Subcutaneous adipose tissue (tissue), 4 donors: ENCODE results near the gene DSCAML1. TPM values are rescaled to one million over a fixed set of nuclear protein-coding genes. Genes with fewer than 3 reads are reported as not detected.

Experiments used
- total RNA-seq, 4 donors: library from RNA; depleted of rRNA; stranded (reverse); fragments of >200 nt; gene quantifications; one replicate each; pipeline ENCODE4 v1.1.0, GENCODE V29; 2016
- TF ChIP-seq, protein P1 (sequence below): fragments of 450-650 bp; IDR thresholded peaks from one replicate; pipeline ENCODE4 v1.5.1; 2016; ENCODE audit warnings: low read depth, mild to moderate bottlenecking, control low read depth, antibody characterized with exemption, moderate library complexity

Gene DSCAML1
- total RNA-seq, 4 donors from 2014 or later, result 0.22 to 0.82 (median 0.75) TPM; not detected in 1

DNA sequence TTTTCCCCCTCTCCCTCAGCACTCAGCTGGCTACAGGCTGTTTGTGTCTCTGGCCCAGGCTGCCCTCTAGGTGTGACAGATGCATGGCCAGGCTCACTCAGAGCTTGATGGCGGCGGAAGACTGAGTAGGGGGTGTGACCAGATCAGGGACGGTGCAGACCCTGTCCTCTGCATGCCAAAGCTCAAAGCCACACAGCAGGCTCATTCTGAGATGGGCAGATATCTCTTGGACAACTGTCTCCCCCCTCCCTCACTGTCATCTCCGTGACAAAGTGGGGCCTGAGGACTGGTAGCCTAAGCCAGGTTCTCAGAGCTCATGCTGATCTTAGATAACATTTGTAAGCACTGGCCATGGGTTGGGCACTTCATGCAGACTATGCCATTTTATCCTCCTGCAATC lies 231.3 kb downstream of the DSCAML1 start:
- TF ChIP-seq, protein P1, sequence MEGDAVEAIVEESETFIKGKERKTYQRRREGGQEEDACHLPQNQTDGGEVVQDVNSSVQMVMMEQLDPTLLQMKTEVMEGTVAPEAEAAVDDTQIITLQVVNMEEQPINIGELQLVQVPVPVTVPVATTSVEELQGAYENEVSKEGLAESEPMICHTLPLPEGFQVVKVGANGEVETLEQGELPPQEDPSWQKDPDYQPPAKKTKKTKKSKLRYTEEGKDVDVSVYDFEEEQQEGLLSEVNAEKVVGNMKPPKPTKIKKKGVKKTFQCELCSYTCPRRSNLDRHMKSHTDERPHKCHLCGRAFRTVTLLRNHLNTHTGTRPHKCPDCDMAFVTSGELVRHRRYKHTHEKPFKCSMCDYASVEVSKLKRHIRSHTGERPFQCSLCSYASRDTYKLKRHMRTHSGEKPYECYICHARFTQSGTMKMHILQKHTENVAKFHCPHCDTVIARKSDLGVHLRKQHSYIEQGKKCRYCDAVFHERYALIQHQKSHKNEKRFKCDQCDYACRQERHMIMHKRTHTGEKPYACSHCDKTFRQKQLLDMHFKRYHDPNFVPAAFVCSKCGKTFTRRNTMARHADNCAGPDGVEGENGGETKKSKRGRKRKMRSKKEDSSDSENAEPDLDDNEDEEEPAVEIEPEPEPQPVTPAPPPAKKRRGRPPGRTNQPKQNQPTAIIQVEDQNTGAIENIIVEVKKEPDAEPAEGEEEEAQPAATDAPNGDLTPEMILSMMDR, result no peak

DNA sequence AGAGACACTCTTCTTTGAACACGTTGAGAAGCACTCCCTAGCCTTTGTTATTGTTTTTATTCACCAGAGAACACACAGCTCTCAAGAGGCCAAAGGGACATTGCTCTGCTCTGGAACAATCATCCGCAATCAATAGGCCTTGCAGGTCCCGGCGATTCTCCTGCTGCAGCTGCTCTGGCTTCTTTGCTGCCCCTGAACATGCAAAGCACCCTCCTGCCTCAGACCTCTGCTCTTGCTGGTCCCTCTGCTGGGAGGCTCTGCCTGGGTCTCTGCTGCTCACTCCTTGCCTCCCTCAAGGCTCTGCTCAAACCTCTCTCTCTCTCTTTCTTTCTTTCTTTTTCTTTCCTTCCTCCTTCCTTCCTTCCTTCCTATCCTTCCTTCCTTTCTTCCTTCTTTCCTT lies 232.7 kb downstream of the DSCAML1 start:
- TF ChIP-seq, protein P1, result no peak

DNA sequence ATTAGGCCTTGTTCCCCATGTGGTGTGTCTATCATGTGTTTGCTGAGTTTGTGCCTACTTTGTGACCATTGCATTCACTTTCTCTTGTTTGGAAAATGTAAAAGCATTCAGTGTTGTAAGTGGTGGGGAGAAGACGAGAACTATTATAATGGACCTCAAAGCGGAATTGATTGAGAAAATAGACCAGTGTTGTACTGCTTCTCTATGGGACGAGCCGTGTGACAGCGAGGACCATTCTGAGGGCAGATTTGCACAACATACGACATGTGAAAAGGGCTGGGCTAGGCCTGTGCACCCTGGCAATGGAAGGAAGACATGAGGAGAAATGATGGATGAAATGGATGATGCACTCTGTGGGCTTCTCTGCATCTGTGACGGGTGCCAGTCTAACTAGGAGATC lies 233.5 kb downstream of the DSCAML1 start:
- TF ChIP-seq, protein P1, result no peak

DNA sequence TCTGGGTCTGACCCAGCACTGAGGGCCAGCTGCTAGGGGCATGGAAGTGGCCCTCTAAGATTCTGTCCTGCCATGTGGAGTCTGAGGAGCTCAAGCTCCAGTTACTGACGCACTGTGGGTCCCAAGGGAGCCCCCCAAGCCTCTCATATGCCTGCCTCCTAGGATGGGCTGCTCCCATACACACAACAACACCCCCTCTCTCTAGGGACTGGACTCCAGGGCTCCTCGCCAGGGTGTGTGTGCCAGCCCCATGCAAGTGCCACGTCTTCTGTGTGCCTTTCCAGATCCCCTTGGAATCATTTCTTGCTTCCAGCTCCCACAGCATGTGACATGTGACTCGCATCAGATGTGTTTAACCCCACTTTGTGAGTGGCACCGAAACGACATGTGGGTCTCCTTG lies 234.9 kb downstream of the DSCAML1 start:
- TF ChIP-seq, protein P1, result no peak

DNA sequence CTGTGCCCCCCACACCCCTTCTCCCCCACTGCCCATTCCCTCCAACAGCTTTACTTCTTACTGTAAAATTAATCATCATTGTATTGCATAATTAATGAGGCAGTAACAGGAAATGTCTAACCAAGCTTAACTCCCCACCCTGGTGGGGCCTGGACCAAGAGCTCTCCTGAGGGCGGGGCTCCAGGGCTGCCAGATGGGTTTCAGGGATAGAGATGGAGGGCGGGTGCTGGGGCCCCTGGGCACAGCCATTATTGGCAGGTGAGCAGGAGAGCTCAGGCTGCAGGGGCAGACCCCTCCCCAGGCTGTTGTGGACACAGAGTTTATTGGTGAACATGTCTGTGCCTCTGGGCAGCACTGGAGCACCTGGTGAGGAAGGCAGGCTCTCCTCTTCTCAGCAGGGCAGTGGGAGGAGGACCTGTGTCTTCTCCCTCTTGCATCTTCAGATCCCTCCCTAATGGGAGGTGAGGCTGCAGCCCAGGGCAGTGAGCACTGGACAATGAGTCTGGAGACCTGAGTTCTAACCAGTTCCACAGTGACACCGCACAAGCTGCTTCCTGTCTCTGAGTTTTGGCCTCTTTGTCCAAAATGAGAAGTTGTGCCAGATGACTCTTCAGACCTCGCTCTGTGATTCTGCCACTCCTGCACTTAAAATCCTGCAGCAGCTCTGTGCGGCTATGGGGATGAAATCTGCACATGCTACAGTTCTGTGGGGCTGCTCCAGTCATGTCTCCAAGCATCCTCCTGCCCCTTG lies 236.1 kb downstream of the DSCAML1 start:
- TF ChIP-seq, protein P1, result no peak

DNA sequence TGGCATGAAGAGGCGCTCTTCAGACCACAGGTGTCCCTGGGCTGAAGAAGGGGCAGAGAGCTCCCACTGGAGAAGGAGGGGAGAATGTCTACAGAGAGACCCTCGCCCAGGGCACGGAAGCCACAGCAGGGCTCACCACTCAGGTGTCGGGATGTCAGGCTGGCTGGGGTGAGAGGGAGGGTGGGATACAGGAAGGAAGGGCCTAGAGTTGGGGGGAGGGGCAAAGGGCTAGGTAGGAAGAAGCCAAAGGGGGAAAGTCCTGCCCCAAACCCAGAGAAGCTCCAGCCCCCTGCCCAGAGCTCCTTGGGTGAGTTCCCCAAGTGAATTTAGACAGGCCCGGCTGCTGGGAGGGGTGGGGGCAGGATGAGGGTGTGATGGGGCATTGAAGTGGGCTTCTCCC lies 237.3 kb downstream of the DSCAML1 start:
- TF ChIP-seq, protein P1, result no peak

DNA sequence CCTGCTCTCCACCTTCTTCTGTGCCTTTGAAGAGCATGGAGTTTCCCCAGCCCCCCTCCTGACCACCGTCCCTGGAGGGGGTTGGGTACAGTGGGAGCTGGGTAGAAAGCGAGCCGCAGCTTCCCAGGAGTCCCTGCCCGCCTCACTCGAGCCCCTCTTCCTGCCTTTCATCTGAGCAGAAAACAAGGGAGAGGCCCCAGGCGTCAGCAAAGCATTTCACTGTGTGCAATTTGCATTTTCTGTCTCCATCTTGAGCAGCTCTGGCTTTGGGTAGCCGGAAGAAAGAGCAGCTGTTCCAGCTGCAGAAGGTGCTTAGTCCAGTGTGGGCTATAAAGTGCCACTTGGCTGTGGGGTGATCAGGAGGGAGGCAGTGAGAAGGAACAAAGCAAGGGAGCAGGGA lies 239.7 kb downstream of the DSCAML1 start:
- TF ChIP-seq, protein P1, result no peak
